K562 (cell line): ENCODE data around the gene NR2F6. TPM values are rescaled to one million over a fixed set of nuclear protein-coding genes. Genes with fewer than 3 reads are reported as not detected.
A peak's percentile ranks its signal among the peaks of the same experiment; 100 is the strongest.

Experiments used
- ATAC-seq: fragments of 200-7000 bp; cut with Tn5 transposase; 3 replicates; pipeline ENCODE4 v1.9.1; 2020; ENCODE audit warnings: moderate library complexity
- BruUV-seq: library from RNA; stranded (reverse); fragments of 400-500 nt; replicated peaks from 2 replicates; lab custom pipeline; 2021; lab: Mats Ljungman, UMichigan
- CTCF ChIA-PET: fragments of 300-600 bp; formaldehyde crosslinking; extraction: SDS; loops from one replicate; lab custom pipeline; 2021; ENCODE audit warnings: low intra/inter-chr PET ratio; lab: Yijun Ruan, JAX
- POLR2A ChIA-PET: fragments of 300-600, 350-650 bp; sonication (Branson Sonifier 250); formaldehyde crosslinking; extraction: SDS; loops from one replicate; lab custom pipeline; 2021; ENCODE audit warnings: antibody characterized with exemption, inconsistent platforms; lab: Yijun Ruan, JAX
- DNase-seq, 4 experiments: peaks; one replicate each; pipeline versions ENCODE4 v3.0.0 to v3.0.0-alpha.2; 2011 to 2018; ENCODE audit warnings: low spot score in 3 of 4, mixed read lengths in 3 of 4; ENCODE audit errors: extremely low read depth in 1 of 4
- FAIRE-seq: peaks from 2 replicates; lab custom pipeline; 2011; peaks lifted over from hg19 to GRCh38; lab: Jason Lieb, UNC
- H2AFZ ChIP-seq: 2 replicates; pipeline ENCODE4 v1.6.0; 2011; ENCODE audit warnings: low read depth, low read length, control low read depth, inconsistent platforms
- H3K27ac ChIP-seq: fragments of 200-600 bp; 3 replicates; pipeline ENCODE4 v1.8.0; 2011; ENCODE audit warnings: low read depth, mild to moderate bottlenecking, control low read depth, inconsistent platforms, low read length, moderate library complexity, mixed read lengths; ENCODE audit errors: extremely low read depth
- H3K27me3 ChIP-seq, 2 experiments: fragments of 300-600 bp in 1 of 2; 2 replicates in 1 of 2; 3 replicates in 1 of 2; pipeline versions ENCODE4 v1.6.0 to v1.8.0; 2011; ENCODE audit warnings: inconsistent platforms in 2 of 2, low read length in 2 of 2, mild to moderate bottlenecking in 1 of 2, mixed read lengths in 1 of 2, moderate library complexity in 1 of 2; ENCODE audit not compliant: control insufficient read depth in 2 of 2, insufficient read depth in 2 of 2
- H3K36me3 ChIP-seq: fragments of 300-600 bp; 3 replicates; pipeline ENCODE4 v1.8.0; 2011; ENCODE audit warnings: mild to moderate bottlenecking, low read length, inconsistent platforms; ENCODE audit not compliant: control insufficient read depth, insufficient read depth
- H3K4me1 ChIP-seq, 2 experiments: fragments of 200-600 bp in 1 of 2; replicated peaks in 1 of 2; 2 replicates in 1 of 2; 3 replicates in 1 of 2; pipeline versions ENCODE4 v1.5.1 to v1.8.0; 2011; ENCODE audit warnings: inconsistent platforms in 2 of 2, low read length in 2 of 2, mild to moderate bottlenecking in 1 of 2, mixed read lengths in 1 of 2, moderate library complexity in 1 of 2; ENCODE audit not compliant: control insufficient read depth in 2 of 2, insufficient read depth in 2 of 2
- H3K4me2 ChIP-seq: 2 replicates; pipeline ENCODE4 v1.6.1; 2011; ENCODE audit warnings: low read length, control low read depth, inconsistent platforms, mixed read lengths; ENCODE audit not compliant: insufficient read depth
- H3K4me3 ChIP-seq: fragments of 200-600 bp; sonication (generic), shearing (Covaris generic); 2 replicates; pipeline ENCODE4 v1.5.1; 2016; ENCODE audit warnings: control low read depth, inconsistent platforms
- H3K79me2 ChIP-seq: fragments of 200-600 bp; 3 replicates; pipeline ENCODE4 v1.8.0; 2011; ENCODE audit warnings: low read length, inconsistent platforms; ENCODE audit not compliant: control insufficient read depth, insufficient read depth
- H3K9ac ChIP-seq, 2 experiments: 2 replicates each; pipeline versions ENCODE4 v1.6.0 to v1.6.1; 2011; ENCODE audit warnings: low read depth in 2 of 2, low read length in 2 of 2, control low read depth in 1 of 2, inconsistent platforms in 1 of 2, mild to moderate bottlenecking in 1 of 2, mixed read lengths in 1 of 2; ENCODE audit not compliant: insufficient read depth in 1 of 2
- H3K9me1 ChIP-seq: one replicate; pipeline ENCODE4 v1.6.0; 2011; ENCODE audit warnings: inconsistent platforms, mild to moderate bottlenecking, low read length, moderate library complexity; ENCODE audit not compliant: control insufficient read depth, insufficient read depth
- H3K9me3 ChIP-seq: replicated peaks from 2 replicates; pipeline ENCODE4 v1.5.1; 2011; ENCODE audit warnings: low read depth, low read length, inconsistent platforms; ENCODE audit not compliant: control insufficient read depth, insufficient read depth
- H4K20me1 ChIP-seq: replicated peaks from 2 replicates; pipeline ENCODE4 v1.6.1; 2011; ENCODE audit warnings: low read length, inconsistent platforms, mixed read lengths; ENCODE audit not compliant: control insufficient read depth, insufficient read depth
- ZNF121 ChIP-seq: sonication (generic); formaldehyde crosslinking; conservative IDR thresholded peaks from 2 replicates; pipeline ENCODE4 v1.8.0; 2022; ENCODE audit warnings: missing genetic modification reagents
- WGBS: fragments of 100-300 bp; shearing (Covaris generic); methylation state at CpG from one replicate; pipeline ENCODE4 v1.1.6; 2016; ENCODE audit warnings: low coverage, mixed read lengths; ENCODE audit not compliant: insufficient coverage; ENCODE audit errors: missing lambda C conversion rate; 5-methylcytosine and 5-hydroxymethylcytosine counted together
- in situ Hi-C: fragments of 300-500 bp; cut with MboI; formaldehyde crosslinking; loops from 4 replicates; pipeline ENCODE4 v1.15.0; 2018; ENCODE audit warnings: inconsistent platforms, mixed read lengths
- intact Hi-C: fragments of 100-400 bp; cut with micrococcal nuclease; formaldehyde crosslinking; loops from 2 replicates; pipeline ENCODE4 v1.14.2; 2022
- polyA plus RNA-seq, 8 experiments: library from polyadenylated mRNA; depleted of rRNA in 4 of 8; stranded (reverse) in 5 of 8; unstranded in 3 of 8; fragments of >200 nt; fragmentation: Nextera tagmentation in 2 of 8; fragmentation: Illumina TruSeq in 1 of 8; extraction: Ambion mirVana in 2 of 8; extraction: Trizol in 1 of 8; gene quantifications; 2 replicates each; pipeline versions ENCODE4 v1.2.1 to v1.2.3, GENCODE V29; 2011 to 2014; ENCODE audit warnings: inconsistent platforms in 1 of 8, missing spikeins in 1 of 8
- total RNA-seq, 7 experiments: library from RNA; depleted of rRNA in 6 of 7; stranded (reverse); fragments of >200 nt in 6 of 7; fragmentation: Illumina TruSeq in 2 of 7; extraction: Trizol in 2 of 7; gene quantifications; 2 replicates each; pipeline versions ENCODE4 v1.2.1 to v1.2.3, GENCODE V29; 2011 to 2021; ENCODE audit warnings: low replicate concordance in 1 of 7
- TF ChIP-seq, protein P1 (sequence below): fragments of 450-650 bp; formaldehyde crosslinking; IDR thresholded peaks from 2 replicates; pipeline ENCODE4 v1.4.0; 2020; ENCODE audit warnings: mild to moderate bottlenecking, moderate library complexity

NR2F6 gene
- total and polyA plus RNA-seq, 9 of the 15 experiments (the other 6 are each of a cell fraction or from before 2014, with no cell fraction given), result 0.76 to 97.5 (median 18.8) TPM

DNA sequence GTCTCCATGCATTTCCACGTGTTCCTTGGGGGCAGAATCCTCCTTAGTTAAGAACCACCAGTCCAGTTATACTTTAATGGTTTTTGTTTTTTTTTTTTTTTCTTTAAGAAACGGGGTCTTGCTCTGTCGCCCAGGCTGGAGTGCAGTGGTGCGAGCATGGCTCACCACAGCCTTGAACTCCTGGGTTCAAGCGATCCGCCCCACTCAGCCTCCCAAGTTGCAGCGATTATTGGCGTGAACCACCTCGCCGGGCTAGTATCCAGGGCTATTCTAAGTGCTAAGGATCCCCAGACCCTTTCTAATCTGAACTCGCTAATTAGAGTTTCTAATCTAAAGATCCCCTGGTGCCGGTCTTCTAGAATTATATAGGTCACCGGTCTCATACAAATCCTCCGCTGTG is 47.9 kb upstream of the NR2F6 start:
- Histone ChIP-seq H4K20me1 (no peaks in the 10 kb centered on the region), H2AFZ (no peak overlapping the region; the same call in none of the 2 replicates), H3K4me2 (peak overlapping the region; percentile 92), H3K9ac (peak overlapping the region; percentile 42 to 86), H3K27me3 (no peaks in the 10 kb centered on the region), H3K9me3 (peaks cover 3% of the 10 kb centered on the region; the same call in 1 of the 2 replicates), H3K4me1 (peaks cover 12 to 38% of the 10 kb centered on the region in 2 experiments; a peak in 4 of 5 replicates), H3K79me2 (peaks cover 12% of the 10 kb centered on the region), H3K4me3 (peak overlapping the region; percentile 62), H3K9me1 (peaks cover 7% of the 10 kb centered on the region), H3K27ac (peak overlapping the region; percentile 42), H3K36me3 (peaks cover 15% of the 10 kb centered on the region; the same call in 2 of the 3 replicates)
- no peak for DNase-seq
- TF ChIP-seq ZNF121, result peak; percentile 77
- TF ChIP-seq, protein P1, sequence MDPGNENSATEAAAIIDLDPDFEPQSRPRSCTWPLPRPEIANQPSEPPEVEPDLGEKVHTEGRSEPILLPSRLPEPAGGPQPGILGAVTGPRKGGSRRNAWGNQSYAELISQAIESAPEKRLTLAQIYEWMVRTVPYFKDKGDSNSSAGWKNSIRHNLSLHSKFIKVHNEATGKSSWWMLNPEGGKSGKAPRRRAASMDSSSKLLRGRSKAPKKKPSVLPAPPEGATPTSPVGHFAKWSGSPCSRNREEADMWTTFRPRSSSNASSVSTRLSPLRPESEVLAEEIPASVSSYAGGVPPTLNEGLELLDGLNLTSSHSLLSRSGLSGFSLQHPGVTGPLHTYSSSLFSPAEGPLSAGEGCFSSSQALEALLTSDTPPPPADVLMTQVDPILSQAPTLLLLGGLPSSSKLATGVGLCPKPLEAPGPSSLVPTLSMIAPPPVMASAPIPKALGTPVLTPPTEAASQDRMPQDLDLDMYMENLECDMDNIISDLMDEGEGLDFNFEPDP (CRISPR knock-in tag), result no peak
- in situ Hi-C loops (loop anchor here (5.0 kb wide), 1 partner anchor 94 kb away; no protein-coding TSS in a partner anchor), intact Hi-C loops (loop anchor here (1.0 to 5.0 kb wide), 5 partner anchors 12 to 396 kb away; partner anchors contain the start of genes ANO8 and MRPL34)
- no peak for FAIRE-seq
- CTCF ChIA-PET, result interaction anchor here (0.6 to 1.4 kb wide), 4 partner anchors 10 to 93 kb away, joined by 3 to 6 read pairs (median 4); partner anchors contain the start of gene ABHD8
- BruUV-seq, result no TSS peak
- 13% methylated on average over 13 of the region's 14 CpGs for WGBS
- ATAC-seq, result no peak
- POLR2A ChIA-PET, result interaction anchor here (0.6 to 1.4 kb wide), 7 partner anchors 9 to 124 kb away, joined by 3 to 7 read pairs (median 4); partner anchors contain the start of genes ABHD8 and MRPL34
